Osteoblast (primary cell): Measurements from ENCODE around the gene KRT36. TPM values are rescaled to one million over a fixed set of nuclear protein-coding genes. Genes with fewer than 3 reads are reported as not detected.

ENCODE experiments used
- DNase-seq: peaks from one replicate; pipeline ENCODE4 v3.0.0; 2011; ENCODE audit warnings: low spot score, mixed read lengths; ENCODE audit not compliant: insufficient read length; ENCODE audit errors: missing footprints
- H2AFZ ChIP-seq: 2 replicates; pipeline ENCODE4 v1.6.0; 2011; ENCODE audit warnings: mild to moderate bottlenecking, low read length
- H3K27ac ChIP-seq: 2 replicates; pipeline ENCODE4 v1.5.1; 2011; ENCODE audit warnings: mild to moderate bottlenecking, low read depth, low read length, moderate library complexity
- H3K27me3 ChIP-seq: 2 replicates; pipeline ENCODE4 v1.6.0; 2012; ENCODE audit warnings: mild to moderate bottlenecking, control low read depth, inconsistent platforms, low read length, moderate library complexity; ENCODE audit not compliant: insufficient read depth
- H3K36me3 ChIP-seq: 2 replicates; pipeline ENCODE4 v1.5.1; 2011; ENCODE audit warnings: mild to moderate bottlenecking, low read length, control low read depth, moderate library complexity; ENCODE audit not compliant: insufficient read depth
- H3K4me1 ChIP-seq: 2 replicates; pipeline ENCODE4 v1.5.1; 2011; ENCODE audit warnings: mild to moderate bottlenecking, low read length, control low read depth, moderate library complexity; ENCODE audit not compliant: insufficient read depth
- H3K4me2 ChIP-seq: 2 replicates; pipeline ENCODE4 v1.6.0; 2011; ENCODE audit warnings: mild to moderate bottlenecking, low read length; ENCODE audit not compliant: insufficient read depth
- H3K4me3 ChIP-seq: fragments of 200-600 bp; sonication (generic); 3 replicates; pipeline ENCODE4 v1.5.1; 2012; ENCODE audit warnings: mild to moderate bottlenecking, low read length, inconsistent platforms; ENCODE audit not compliant: insufficient read depth
- H3K79me2 ChIP-seq: 2 replicates; pipeline ENCODE4 v1.6.0; 2012; ENCODE audit warnings: mild to moderate bottlenecking, low read length, control low read depth, inconsistent platforms; ENCODE audit not compliant: insufficient read depth
- H3K9me3 ChIP-seq: 2 replicates; pipeline ENCODE4 v1.5.1; 2011; ENCODE audit warnings: low read depth, low read length, control low read depth
- H4K20me1 ChIP-seq: 2 replicates; pipeline ENCODE4 v1.6.0; 2012; ENCODE audit warnings: mild to moderate bottlenecking, low read length, control low read depth; ENCODE audit not compliant: insufficient read depth
- small RNA-seq: library from RNA; depleted of rRNA; stranded (forward); fragments of <200 nt; gene quantifications from one replicate; pipeline ENCODE3, GENCODE V24; 2012
- total RNA-seq: library from RNA; depleted of rRNA; stranded (reverse); fragments of >200 nt; gene quantifications from 2 replicates; pipeline ENCODE4 v1.2.3, GENCODE V29; 2012
- TF ChIP-seq, protein P1 (sequence below): IDR thresholded peaks from 2 replicates; pipeline ENCODE4 v1.5.1; 2011; ENCODE audit warnings: mild to moderate bottlenecking, low read depth, low read length, moderate library complexity; ENCODE audit errors: extremely low read depth

KRT36 gene
- total RNA-seq, 1 donor, result 0.36 TPM

- no peaks in the 10 kb centered on the region for H3K79me2 ChIP-seq
- TF ChIP-seq, protein P1, sequence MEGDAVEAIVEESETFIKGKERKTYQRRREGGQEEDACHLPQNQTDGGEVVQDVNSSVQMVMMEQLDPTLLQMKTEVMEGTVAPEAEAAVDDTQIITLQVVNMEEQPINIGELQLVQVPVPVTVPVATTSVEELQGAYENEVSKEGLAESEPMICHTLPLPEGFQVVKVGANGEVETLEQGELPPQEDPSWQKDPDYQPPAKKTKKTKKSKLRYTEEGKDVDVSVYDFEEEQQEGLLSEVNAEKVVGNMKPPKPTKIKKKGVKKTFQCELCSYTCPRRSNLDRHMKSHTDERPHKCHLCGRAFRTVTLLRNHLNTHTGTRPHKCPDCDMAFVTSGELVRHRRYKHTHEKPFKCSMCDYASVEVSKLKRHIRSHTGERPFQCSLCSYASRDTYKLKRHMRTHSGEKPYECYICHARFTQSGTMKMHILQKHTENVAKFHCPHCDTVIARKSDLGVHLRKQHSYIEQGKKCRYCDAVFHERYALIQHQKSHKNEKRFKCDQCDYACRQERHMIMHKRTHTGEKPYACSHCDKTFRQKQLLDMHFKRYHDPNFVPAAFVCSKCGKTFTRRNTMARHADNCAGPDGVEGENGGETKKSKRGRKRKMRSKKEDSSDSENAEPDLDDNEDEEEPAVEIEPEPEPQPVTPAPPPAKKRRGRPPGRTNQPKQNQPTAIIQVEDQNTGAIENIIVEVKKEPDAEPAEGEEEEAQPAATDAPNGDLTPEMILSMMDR, result no peak
- DNase-seq, result no peak
- H3K27ac ChIP-seq, result no peak overlapping the region
- no peak overlapping the region for H3K4me3 ChIP-seq
- H3K36me3 ChIP-seq, result no peaks in the 10 kb centered on the region
- no peak overlapping the region for H3K4me2 ChIP-seq
- H4K20me1 ChIP-seq, result no peaks in the 10 kb centered on the region
- no peak overlapping the region for H2AFZ ChIP-seq
- H3K4me1 ChIP-seq, result no peaks in the 10 kb centered on the region
- H3K9me3 ChIP-seq, result no peaks in the 10 kb centered on the region
- no peaks in the 10 kb centered on the region for H3K27me3 ChIP-seq
These were observed 52.5 kb downstream of the KRT36 start for GRCh38 chr17:41437254-41437653.

Small RNA genes lying within 50 kb of the gene (small RNA-seq; reads per million reads assigned to genes)
- 7.7 reads per million, percentile 90 among the genes with 10 or more reads in this experiment for gene RNU2-32P

Other genes with a start within 250 kb of the KRT36 start
- gene KRTAP9-4, start 240.2 kb downstream of the KRT36 start, total RNA-seq, result not detected in 2 replicates
- gene KRTAP9-9, start 234.5 kb downstream of the KRT36 start, total RNA-seq, result not detected in 2 replicates
- gene KRTAP9-6, start 224.5 kb downstream of the KRT36 start, total RNA-seq, result not detected in 2 replicates
- gene KRTAP9-7, start 214.2 kb downstream of the KRT36 start, total RNA-seq, result not detected in 2 replicates
- not detected in 2 replicates for gene KRTAP29-1, start 187.1 kb downstream of the KRT36 start, total RNA-seq
- gene KRTAP16-1, start 180.6 kb downstream of the KRT36 start, total RNA-seq, result not detected in 2 replicates
- not detected in 2 replicates for gene KRTAP17-1, start 174.2 kb downstream of the KRT36 start, total RNA-seq
- gene KRT33A, start 139.1 kb downstream of the KRT36 start, total RNA-seq, result not detected in 2 replicates
- 0.29 and 1.1 TPM in 2 replicates for gene KRT33B, start 120.1 kb downstream of the KRT36 start, total RNA-seq
- 9.4 and 11.2 TPM in 2 replicates for gene KRT34, start 107.6 kb downstream of the KRT36 start, total RNA-seq
- not detected in 2 replicates for gene KRT31, start 92.3 kb downstream of the KRT36 start, total RNA-seq
- gene KRT37, start 65.3 kb downstream of the KRT36 start, total RNA-seq, result not detected in 2 replicates
- under 0.01 TPM in 2 replicates for gene KRT38, start 48.9 kb downstream of the KRT36 start, total RNA-seq
- gene KRT32, start 22.5 kb downstream of the KRT36 start, total RNA-seq, result not detected in 2 replicates
- not detected in 2 replicates for gene KRT35, start 8.8 kb downstream of the KRT36 start, total RNA-seq
- gene KRT13, start 15.7 kb upstream of the KRT36 start, total RNA-seq, result not detected in 2 replicates
- 0.59 and 0.72 TPM in 2 replicates for gene KRT15, start 29.0 kb upstream of the KRT36 start, total RNA-seq
- gene KRT19, start 38.4 kb upstream of the KRT36 start, total RNA-seq, result 68.8 and 69.0 TPM in 2 replicates
- gene KRT9, start 82.1 kb upstream of the KRT36 start, total RNA-seq, result not detected in 2 replicates
- gene KRT14, start 97.0 kb upstream of the KRT36 start, total RNA-seq, result 12.3 and 23.0 TPM in 2 replicates
- gene KRT16, start 122.9 kb upstream of the KRT36 start, total RNA-seq, result 4.3 and 5.6 TPM in 2 replicates
- 4.3 and 4.7 TPM in 2 replicates for gene KRT17, start 134.7 kb upstream of the KRT36 start, total RNA-seq
- gene EIF1, start 199.0 kb upstream of the KRT36 start, total RNA-seq, result 94.5 and 101 TPM in 2 replicates
- gene GAST, start 222.4 kb upstream of the KRT36 start, total RNA-seq, result not detected in 2 replicates
- under 0.01 TPM in 1 of 2 replicates, not detected in the other for gene HAP1, start 244.7 kb upstream of the KRT36 start, total RNA-seq